Fibroblast of skin of left biceps (primary cell): ENCODE results near the gene LYRM2.

ENCODE experiments used
- DNase-seq, 2 experiments: peaks; one replicate each; pipeline ENCODE4 v3.0.0-alpha.2; 2013; ENCODE audit warnings: low read depth in 2 of 2

The LYRM2 gene

GRCh38 chr6:89638320-89639195 is at the start of gene LYRM2:
TSS of gene LYRM2 (minus strand) at chr6:89638747. CDS start at chr6:89638716, 31 bp downstream.
- peak; percentile 74 to 77 for DNase-seq

DNA sequence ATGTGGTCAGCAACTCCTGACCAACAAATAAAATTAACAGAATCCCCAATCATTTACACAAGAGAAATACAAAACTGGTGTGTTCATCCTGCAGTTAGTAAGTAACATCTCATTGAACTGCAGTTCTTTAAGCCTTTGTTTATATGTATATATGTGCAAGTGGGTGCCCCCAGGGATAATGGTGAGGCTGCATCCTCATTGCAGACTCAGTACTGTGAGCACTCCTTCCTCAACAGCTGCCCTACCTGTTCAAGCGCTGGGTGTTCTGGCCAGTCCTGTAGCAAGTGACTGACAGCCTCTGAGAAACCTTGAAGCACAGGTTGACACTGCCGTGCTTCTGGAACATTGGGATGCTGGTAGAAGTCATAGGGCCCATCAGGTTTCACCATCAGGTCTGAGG is 49.8 kb upstream of the LYRM2 start:
- no peak for DNase-seq

- DNase-seq = no peak
Measured at GRCh38 chr6:89685311-89685710, 46.8 kb upstream of the LYRM2 start.

GRCh38 chr6:89682991-89683390 is 44.4 kb upstream of the LYRM2 start:
- DNase-seq = no peak

DNA sequence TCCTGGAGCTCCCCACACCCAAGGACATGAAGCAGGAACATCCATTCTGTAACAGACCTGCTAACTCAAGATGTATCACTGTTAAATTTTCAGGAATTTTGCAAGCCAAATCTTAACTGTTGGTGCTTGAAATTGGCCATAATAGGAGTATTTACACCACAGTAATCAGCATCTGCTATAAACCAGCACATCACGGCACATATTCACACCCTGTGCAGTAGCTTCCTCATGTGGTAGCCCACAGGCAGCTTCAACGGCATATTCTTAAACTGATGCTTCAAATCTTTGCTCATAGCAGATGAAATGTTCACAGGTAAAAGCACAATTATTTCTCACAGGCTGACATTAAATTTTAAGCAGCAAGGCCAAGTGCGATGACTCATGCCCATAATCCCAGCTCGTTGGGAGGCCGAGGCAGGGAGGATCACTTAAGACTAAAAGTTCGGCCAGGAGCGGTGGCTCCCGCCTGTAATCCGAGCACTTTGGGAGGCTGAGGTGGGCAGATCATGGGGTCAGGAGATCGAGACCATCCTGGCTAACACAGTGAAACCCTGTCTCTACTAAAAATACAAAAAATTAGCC is 43.5 kb upstream of the LYRM2 start:
- no peak for DNase-seq

DNA sequence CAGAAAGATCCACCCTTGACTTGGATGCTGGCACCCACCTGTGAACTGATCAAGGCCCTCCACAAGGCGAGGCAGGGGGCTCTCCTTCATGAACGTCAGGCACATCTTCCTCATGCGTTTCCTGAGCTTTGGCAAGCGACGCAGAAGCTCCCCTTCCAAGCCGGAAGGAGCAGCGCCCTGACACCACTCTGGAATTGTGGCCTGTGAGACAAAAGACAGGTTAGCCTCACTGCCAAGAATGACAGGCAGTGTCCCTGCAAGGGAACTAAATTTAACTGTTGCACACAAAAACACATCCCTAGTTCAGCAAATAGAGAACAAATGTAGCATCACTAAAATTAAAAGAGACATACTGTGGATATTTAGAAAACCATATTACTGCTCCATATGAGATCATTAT is 42.0 kb upstream of the LYRM2 start:
- no peak for DNase-seq

DNA sequence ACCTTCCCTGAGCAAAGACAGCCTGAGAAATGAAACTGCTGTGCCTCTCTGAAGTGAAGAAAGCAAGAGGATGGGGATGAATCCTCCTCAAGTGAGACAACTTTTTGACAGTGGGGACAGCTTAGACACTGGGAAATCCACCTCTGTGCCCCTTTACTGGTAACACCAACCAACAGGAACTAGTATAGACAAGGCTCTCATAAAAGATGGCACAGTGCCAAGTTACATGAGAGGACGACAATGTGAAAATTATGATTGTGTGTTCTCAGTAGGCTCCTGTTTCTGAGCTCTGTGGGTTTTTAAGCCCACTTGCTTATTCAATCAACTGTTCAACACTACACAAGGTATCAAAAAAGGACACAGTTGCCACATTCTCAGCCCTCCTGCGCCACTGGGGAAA is 41.6 kb upstream of the LYRM2 start:
- no peak for DNase-seq

GRCh38 chr6:89679215-89680120 is 40.9 kb upstream of the LYRM2 start:
- DNase-seq = no peak

DNA sequence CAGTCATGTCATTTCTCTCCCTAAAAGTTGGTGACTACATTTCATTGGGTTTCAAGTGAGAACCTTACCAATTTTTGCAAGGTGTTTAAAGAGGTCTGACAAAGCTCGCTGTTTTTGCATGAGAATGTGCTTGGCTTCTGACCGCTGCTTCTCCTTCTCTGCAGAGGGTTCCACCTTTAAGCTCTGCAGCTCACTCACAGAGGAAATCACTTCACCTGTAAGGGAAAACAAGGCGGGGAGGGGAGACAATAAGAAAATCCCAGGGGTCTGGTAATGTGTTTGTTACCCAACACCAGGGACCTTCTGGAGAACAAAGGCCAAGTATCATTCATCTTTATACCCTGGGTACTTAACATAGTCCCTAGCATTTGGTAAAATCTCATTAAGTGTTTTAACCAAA is 40.0 kb upstream of the LYRM2 start:
- DNase-seq = no peak

DNA sequence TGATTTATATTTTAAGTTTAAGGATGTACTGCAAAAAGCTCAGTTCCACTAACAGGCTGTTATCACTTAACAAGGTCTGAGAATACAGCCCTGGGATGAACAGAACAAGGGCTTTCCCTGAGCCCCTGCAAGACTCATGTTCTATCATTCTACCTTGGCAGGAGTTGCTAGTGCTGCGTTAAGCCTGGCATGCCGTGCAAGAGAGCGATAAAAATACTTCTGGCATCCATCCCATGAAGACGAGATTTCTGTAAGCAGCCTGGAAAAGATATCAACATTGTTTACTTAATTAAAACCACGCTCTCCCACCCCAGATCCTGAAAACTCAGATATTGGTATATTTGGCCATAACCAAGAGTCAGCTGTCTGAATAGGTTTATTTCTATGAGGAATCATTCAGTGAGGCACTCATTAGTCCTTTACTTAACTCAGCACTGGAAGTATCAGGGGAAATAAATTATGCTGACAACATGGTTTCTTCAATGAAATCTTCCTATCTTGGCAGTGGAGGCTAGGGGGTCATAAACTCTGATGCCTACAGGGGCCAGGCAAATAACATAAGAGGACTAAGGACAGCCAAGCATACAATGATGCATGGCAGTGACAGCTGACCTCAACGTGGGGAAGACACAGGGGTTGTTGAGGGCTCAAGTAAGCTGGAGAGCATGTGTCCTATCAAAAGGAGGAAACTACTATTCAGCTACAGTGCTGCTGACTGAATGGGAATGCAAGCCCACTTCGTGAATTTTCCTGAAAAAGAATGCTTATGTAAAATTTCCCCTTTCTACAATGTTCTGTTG is 37.6 kb upstream of the LYRM2 start:
- DNase-seq = peak; percentile 19 to 27

- DNase-seq = no peak
Measured at GRCh38 chr6:89670935-89671565, 32.5 kb upstream of the LYRM2 start.

DNA sequence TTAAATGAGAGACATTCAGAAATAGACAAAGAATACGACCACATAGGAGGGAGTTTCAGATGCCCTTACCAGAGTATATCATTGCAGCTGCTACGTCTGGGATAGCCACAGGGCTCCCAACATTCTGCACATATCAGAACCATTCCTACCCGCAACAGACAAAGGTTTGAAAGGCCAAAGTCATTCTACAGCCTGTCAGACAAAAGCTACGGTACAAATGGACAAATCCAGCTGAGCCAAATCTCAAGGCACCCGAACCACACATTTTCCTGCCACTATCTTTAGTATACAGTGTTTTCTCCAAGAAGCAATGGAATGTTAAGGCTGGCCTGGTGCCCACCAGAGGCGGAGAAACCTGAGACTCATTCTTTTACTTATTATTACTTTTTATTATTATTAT is 30.5 kb upstream of the LYRM2 start:
- DNase-seq = no peak

GRCh38 chr6:89667872-89668556 is 29.5 kb upstream of the LYRM2 start:
- DNase-seq = peak; percentile 13

- no peak for DNase-seq
Measured at GRCh38 chr6:89662659-89663223, 24.2 kb upstream of the LYRM2 start.

- no peak for DNase-seq
Measured at GRCh38 chr6:89661559-89661958, 23.0 kb upstream of the LYRM2 start.

GRCh38 chr6:89660981-89661380 is 22.4 kb upstream of the LYRM2 start:
- no peak for DNase-seq

DNA sequence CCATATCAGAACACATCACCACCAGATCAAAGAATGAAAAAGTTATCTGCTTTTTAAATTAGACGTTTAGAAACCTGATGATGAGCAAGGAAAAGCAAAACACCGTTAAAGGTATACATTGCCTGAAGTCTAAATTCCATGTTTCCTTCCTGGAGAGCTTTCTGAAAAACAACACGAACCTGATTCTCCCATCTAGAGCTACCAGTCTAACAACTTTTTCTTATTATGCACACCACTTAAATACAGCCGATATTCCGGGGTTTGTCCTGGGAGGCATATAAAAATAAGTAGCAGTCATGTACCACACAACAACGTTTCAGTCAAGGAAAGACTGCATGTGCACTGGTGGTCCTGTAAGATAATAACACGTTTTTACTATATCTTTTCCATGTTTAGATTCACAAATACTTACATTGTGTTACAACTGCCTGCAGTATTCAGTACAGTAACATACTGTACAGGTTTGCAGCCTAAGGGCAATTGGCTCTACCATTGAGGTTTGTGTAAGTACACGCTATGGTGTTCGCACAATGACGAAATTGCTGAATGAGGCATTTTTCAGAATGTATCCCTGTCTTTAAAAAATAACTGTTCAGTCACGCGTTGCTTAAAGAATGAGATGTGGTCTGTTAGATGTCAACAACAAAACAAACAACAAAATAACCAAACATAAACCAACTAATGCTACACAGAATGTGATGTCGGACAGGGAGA is 19.1 kb upstream of the LYRM2 start:
- DNase-seq = no peak

- DNase-seq = no peak
Measured at GRCh38 chr6:89655122-89655521, 16.6 kb upstream of the LYRM2 start.

DNA sequence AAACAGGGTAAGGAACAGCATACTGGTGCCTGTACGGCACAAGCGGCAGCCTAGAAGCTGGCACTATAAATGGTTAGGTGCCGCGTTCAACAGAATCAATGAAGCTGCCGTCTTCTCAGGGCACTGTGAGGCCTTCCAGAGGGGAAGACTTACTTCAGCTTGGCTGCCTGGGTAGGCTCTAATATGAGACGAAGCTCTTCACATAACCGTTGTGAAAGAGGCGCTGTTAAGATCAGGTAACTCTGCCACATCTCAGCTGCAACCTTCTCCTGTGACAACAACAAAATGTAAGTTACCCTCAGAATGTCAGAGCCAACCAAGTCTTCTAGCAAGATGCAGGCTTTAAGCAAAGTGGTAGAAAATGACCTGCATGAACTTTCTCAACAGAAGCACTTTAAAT is 12.0 kb upstream of the LYRM2 start:
- DNase-seq = no peak
